SU-DHL-6 (cell line): Measurements from ENCODE around the gene SELENOO.

Experiments used
- CTCF ChIP-seq: fragments of 200-600 bp; sonication (generic); IDR thresholded peaks from one replicate; pipeline ENCODE4 v1.5.1; 2017; ENCODE audit warnings: antibody characterized with exemption, mild to moderate bottlenecking, low read length, moderate library complexity; ENCODE audit not compliant: insufficient read depth, poor library complexity, severe bottlenecking
- EZH2phosphoT487 ChIP-seq: fragments of 200-600 bp; sonication (generic), shearing (Covaris generic); conservative IDR thresholded peaks from 2 replicates; pipeline ENCODE4 v1.6.1; 2018; ENCODE audit warnings: mild to moderate bottlenecking, antibody characterized with exemption, low read length, moderate library complexity, mixed read lengths

- TF ChIP-seq CTCF (no peak), EZH2phosphoT487 (no peak)
Observed at GRCh38 chr22:50250249-50250554, 49.4 kb downstream of the SELENOO start.
